NOMO-1 treated with dmso at 0.1 percent for 144 hours (cell line): ENCODE results near the gene NOTUM.
"Not testable (repeated sequence)": the region's sequence is repeated elsewhere in the genome, so short reads cannot be mapped to it uniquely, and the experiment has no call there.

ENCODE experiments used
- DNase-seq: peaks from one replicate; lab custom pipeline; 2025; ENCODE audit not compliant: unreplicated experiment; lab: John Stamatoyannopoulos, UW

Gene NOTUM

DNA sequence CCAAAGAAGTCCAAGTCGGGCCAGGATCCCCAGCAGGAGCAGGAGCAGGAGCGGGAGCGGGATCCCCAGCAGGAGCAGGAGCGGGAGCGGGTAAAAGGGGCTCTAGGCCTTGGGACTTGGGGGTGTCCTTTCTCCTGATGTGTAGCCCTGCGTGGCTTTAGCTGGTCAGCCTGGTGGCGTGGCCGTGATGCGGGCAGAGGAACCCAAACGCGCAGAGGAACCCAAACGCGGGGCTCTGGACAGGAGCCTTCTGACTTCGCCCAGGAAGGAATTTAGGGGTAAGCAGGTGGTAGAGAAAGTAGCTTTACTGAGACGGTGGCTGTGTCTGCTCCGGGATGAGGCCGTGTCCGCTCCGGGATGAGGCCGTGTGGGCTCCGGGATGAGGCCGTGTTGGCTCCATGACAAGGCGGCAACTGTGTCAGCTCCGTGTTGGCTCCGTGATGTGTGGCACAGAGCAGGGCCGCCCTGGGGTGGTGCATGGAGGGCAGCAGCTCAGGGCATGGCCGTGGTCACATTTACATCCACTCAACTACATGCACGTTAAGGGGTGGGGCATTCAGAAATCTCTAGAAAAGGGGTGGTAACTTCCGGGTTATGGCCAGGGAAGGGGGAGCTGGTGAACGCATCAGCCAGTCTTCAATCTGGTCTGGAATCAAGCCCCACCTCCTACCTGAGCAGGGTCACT, 35.9 kb upstream of the NOTUM start:
- no peak for DNase-seq

DNA sequence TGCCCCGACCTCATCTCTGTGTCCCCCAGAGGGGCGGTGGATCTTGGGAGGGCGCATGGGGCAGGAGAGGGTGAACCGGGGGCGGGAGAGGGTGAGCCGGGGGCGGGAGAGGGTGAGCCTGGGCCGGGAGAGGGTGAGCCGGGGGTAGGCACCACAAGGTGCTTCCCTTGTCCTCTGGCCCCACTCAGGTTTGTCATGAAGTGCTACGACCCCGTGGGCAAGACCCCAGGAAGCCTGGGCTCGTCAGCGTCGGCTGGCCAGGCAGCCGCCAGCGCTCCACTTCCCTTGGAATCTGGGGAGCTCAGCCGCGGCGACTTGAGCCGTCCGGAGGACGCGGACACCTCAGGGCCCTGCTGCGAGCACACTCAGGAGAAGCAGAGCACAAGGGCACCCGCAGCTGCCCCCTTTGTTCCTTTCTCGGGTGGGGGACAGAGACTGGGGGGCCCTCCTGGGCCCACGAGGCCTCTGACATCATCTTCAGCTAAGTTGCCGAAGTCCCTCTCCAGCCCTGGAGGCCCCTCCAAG, 35.3 kb upstream of the NOTUM start:
- DNase-seq: no peak

DNA sequence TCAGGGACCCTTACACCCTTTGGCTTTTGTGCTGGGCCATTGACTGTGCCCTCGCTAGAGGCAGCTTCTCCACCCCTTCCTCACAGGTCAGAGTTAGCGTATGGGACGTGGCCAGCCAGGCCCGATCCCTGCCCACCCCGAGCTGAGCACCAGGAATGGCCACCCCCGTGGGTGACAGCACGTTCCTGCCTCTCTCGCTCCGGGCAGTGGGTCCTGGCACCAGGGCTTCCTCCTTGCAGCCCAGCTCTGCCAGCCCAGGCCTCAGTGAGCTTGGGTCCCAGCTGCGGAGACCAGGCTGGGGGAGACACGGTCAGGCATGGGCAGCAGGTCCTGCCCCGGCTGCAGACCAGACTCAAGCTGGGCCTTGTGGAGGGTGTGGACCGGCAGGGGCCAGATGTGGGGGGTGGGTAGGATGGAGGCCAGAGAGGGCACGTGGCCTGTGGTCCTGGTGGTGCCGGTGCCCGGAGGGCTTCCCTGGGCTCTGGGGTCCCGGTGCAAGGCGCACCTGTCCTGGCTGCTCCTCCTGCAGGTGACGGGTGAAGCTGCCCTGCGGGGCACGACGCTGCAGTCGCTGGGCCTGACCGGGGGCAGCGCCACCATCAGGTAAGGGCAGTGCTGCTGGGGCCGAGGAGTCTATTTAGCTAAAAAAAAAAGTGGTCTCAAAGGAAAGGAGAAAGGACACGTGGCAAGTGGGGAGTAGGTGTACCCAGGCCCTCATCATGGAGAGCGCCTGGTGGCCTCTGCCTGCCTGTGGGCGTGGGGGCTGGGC, 34.7 kb upstream of the NOTUM start:
- no peak for DNase-seq

DNA sequence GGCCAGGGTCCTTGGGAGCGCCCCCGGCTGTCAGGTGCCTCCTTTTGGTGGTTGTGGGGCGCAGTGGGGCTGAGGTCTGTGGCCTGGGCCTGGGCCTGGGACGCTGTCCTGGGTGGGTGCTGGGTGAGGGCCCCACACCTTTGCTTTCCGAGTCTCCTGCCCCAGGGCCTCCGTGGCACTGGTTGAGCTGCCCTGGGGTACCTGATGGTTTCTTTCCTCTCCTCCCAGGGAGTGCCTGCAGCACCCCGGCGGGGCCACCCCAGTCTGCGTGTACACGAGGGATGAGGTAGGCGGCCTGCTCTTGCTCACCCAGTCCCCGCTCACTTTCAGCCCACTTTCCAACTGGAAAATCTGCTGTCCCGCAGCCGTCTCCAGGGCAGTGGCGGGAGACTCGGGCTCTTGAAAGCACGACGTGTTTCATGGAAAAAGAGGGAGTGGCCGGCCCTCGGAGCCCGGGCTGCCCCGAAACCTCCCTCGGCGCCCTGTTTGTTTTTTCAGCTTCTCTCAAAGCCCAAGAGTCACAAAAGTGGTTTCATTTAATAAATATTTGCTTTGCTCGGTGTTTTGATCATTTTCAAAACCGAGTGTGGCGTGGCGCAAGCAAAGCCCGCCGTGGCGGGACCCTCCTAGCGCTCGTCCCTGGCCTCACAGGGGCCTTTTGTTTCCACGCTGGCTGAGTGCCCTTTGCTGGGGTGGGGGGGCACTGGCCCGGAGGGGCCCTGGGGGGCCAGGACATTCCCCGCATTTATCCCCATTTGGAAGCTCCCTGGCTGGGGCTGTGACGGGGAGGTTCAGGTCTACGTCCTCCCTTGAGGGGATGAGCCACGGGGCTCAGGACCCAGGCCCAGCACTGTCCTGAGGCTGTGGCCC, 33.8 kb upstream of the NOTUM start:
- no peak for DNase-seq

DNA sequence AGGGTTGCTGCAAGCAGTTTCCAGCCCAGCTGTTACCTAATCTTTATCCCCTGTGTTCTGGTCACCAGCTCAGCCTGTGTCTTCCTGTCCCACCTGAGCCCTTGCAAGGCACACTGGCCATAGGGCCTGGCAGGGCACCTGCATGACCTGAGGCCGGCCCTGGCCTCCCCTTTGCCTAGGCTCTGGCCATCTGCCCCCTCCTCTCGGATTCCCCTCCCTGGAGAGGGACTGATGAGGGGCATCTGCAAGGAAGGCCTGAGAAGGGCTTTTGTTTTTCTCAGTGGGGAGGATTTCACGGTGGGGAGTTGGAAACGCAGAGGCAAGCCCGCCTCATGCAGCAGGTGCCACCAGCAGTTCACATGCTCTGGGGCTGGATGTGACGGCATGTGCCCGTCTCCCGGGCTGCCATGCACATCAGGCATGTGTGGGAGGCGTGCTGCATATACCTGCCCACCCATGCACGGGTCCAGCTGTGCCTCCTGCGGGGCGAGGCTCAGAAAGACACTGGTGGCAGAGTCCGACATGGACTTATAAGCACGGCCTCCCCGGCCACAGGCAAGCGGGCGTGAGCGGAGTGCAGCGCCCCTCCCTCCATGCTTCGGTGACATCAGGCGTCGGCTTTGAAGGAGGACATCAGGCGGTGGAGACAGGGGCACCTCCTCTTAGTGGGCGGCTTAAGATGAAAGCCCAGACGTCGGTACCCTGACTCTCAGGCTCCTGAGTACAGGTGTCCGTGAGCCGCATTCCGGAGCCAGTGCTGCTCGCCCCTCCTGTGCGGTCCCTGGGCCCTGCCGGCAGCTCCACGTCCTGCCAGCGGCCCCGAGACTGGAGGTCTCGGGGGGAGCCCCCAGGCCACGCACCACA, 33.0 kb upstream of the NOTUM start:
- no peak for DNase-seq

DNA sequence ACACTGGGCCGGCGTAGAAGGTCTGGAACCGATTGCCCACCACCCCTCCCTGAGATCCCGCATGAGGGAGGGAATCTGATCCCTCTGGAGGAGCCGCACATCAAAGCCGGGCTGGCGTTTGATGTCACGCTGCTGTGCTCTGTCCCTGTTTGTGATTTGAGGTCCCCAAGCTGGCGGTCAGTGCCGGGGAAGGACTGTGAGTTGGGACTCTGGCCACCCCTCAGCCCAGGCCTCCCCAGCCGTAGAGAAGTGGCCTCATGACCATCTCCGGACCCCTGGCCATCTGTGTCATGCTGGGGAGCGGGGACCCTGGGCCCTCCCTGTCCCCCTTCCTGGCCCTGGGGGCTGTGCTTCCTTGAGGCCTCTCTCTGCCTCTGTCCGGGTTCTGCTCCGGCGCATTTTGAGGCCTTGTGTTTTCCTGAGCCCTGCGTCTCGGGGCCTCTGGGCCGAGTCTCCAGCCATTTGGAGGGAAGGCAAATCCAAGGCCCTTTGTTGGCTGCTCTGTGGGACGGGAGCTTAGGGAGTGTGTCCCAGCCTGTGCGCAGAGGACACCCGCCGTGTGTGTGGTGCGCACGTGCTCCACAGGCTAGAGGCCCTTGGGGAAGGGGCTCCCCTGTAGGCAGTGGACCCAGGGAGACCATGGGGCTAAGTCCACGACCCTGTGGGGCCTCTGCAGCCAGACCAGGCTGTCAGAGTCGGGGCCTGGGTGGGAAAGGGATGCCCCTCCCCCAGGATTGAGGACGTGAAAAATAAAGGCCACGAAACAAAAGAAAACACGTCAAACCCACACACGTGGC, 31.5 kb upstream of the NOTUM start:
- no peak for DNase-seq

DNA sequence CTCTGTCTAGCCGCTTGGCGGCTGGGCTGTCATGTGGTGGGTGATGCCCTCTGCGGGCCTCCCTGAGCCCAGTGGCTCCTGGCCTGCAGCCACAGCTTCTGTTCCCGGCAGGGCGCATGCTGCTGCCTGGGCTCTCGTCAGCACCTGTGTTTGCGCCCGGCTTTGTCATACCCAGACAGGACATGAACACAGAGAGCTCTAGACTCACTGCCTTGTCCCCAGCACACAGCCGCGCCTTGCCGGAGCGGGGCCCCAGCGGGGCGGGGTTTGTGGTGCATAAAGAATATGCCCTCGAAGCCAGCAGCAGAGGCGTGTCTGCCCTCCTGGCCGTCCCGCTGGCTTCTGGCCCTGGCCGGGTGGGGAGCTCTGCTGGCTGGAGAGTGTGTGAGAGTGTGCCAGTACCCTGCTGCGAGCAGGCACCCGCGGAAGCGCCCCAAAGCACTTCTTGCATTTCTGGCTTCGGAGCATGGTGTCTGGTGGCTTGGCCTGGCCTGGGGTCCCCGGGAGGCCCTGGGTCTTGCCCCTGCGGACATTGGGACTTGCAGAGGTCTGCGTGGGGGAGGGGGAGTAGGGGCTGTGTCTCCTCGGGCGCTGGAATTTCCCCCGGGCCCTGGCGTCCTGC, 30.8 kb upstream of the NOTUM start:
- no peak for DNase-seq

DNA sequence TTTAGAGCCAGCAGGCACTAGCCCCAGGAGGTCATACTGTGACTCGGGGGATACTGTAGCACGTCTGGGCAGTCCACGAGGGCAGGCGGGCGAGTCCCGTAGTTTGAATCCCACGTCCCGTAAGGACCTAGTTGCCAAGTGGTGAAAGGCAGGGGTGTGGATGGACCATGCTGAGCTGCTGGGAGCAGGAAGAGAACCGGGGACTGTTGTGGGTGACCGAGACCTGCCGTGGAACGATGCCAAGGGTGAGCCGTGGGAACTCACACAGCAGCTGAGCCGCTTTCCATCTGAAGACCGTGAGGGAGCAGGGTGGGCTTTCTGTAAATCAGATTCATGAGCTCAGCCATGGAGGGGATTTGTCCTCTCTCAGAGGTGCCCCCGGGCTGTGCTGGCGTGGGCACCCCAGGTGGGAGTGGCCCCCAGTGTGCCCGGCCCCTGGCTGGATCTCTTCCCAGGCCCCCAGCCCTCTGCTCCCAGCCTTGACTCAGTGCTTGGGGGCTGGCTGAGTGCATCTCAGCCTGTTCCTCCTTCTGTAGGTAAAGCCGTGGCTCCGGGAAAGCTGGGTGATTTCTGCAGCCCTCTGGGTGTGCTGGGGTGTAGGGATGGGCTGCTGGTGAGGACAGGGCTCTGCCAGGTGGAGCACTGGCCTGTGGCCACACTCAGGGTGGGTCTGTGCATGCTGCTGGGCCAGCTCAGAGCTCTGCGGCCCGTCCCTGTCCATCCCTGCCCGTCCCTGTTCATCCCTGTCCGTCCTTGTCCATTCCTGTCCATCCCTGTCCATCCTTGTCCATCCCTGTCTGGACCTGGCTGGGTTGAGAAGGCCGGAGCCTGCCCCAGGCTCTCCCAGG, 30.1 kb upstream of the NOTUM start:
- no peak for DNase-seq

DNA sequence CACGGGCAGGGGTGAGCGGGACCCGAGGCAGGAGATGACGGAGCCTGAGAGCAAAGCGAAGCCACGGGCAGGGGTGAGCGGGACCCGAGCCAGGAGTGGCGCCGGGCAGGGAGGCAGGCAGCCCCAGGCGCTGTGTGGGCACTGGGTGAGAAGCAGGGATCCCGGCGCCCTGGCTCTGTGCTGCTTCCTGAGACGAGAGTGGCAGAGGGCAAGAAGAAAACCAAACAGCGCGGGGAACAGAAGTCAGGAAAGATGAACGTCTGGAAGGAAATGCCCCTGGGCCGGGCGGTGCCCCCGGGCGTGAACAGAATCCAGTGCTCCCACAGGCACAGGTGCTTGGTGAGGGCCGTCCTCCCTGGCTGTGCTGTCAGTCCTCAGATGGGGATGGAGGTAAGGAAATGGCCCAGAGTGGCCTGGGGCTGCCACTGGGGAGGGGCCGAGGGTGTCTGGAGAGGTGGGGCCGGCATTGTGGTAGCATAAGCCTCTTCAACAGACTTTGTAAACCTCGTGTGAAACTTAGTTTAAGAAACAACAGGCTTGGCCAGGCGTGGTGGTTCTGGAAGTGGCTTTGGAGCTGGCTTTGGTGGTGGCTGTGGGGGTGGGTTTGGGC, 26.3 kb upstream of the NOTUM start:
- no peak for DNase-seq

DNA sequence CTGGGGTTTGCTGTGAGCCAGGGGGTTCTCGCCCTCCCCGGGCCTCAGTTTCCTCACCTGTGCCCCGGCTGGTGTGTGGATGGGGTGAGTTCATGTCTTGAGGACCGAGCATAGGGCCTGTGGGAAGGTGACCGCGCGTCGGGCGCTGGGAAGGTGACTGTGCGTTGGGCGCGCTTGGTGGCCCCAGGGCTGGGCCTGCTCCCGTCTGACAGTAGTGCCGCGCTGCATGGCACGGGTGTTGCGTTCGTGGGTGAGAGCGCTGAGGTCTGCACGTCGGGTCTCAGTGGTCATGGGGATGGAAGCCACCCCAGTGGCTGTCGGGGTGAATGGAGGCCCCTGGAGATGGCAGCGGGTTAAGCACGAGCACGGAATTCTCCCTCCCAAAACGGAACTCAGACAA, 25.6 kb upstream of the NOTUM start:
- DNase-seq: no peak

DNA sequence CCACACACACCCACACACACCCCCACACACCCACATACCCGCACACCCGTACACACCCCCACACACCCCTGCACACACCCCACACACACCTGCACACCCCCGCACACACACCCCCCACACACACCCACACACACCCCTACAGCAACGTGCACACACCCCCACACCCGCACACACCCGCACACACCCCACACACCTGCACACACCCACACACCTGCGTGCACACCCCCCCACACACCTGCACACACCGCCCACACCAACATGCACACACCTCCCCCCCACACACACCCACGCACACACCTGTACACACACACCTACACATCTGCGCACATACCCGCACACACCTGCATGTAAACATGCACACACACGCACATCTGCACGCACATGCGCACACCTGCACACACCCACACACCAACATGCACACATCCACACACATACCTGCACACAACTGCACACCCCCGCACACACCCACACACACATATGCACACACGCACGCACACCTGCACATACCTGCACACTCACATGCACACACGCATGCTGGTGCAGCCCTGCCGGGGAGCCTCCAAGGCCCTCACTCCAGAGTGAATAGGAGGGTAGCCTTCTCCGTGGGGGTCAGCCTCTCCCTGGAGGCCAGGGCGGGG, 23.9 kb upstream of the NOTUM start:
- DNase-seq: no peak

DNA sequence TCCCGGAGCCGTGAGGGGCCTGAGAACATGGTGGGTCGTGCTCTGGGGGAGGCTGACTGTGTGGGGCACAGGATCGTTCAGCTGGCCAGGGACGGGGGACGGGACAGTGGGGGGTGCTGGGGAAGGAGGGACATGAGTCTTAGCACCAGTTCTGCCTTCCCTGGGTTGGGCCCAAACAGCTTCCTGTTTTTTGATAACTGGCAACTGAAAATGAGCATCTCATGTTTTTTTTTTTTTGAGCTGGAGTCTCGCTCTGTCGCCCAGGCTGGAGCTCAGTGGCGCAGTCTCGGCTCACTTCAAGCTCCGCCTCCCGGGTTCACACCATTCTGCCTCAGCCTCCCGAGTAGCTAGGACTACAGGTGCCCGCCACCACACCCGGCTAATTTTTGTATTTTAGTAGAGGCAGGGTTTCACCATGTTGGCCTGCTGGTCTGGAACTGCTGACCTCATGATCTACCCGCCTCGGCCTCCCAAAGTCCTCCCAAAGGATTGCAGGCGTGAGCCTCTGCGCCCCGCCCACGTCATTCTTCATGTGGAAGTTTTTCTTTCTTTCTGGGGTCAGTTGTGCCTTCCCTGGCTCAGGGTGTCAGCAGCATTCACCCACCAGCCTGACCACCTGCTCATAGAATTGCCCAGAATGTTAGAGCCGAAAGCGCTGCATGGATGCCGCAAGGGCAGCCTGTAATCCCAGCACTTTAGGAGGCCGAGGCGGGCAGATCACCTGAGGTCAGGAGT, 22.8 kb upstream of the NOTUM start:
- DNase-seq: no peak

DNA sequence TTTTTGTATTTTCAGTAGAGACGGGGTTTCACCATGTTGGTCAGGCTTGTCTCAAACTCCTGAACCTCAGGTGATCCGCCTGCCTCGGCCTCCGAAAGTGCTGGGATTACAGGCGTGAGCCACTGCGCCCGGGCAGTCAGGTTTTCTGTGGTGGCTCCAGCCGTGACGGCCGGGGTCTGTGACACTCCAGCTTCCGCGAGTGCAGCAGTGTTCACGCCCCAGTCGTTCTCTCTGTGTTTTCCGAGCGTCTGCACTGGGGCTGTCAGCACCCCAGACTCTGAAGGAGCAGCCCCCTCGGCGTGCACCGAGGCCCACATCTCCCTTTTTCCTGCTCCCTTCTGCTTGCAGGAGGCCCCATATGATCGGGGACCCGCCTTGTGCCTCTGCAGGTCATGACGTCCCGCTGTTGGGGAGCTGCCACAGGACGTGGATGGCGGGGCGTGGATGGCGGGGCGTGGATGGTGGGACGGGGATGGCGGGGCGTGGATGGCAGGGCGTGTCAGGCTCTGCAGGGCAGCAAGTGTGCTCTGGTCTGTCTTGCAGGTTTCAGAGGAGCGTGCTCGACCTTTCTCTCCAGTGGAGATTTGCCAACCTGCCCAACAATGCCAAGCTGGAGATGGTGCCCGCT, 22.1 kb upstream of the NOTUM start:
- no peak for DNase-seq

DNA sequence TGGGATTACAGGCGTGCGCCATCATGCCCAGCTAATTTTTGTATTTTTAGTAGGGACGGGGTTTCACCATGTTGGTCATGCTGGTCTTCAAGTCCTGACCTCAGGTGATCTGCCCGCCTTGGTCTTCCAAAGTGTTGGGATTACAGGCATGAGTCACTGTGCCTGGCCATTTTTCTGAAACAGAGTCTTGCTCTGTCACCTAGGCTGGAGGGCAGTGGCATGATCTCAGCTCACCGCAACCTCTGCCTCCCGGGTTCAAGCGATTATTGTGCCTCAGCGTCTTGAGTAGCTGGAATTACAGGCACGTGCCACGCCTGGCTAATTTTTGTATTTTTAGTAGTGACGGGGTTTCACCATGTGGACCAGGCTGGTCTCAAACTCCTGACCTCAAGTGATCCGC, 20.5 kb upstream of the NOTUM start:
- DNase-seq: not testable (repeated sequence)

DNA sequence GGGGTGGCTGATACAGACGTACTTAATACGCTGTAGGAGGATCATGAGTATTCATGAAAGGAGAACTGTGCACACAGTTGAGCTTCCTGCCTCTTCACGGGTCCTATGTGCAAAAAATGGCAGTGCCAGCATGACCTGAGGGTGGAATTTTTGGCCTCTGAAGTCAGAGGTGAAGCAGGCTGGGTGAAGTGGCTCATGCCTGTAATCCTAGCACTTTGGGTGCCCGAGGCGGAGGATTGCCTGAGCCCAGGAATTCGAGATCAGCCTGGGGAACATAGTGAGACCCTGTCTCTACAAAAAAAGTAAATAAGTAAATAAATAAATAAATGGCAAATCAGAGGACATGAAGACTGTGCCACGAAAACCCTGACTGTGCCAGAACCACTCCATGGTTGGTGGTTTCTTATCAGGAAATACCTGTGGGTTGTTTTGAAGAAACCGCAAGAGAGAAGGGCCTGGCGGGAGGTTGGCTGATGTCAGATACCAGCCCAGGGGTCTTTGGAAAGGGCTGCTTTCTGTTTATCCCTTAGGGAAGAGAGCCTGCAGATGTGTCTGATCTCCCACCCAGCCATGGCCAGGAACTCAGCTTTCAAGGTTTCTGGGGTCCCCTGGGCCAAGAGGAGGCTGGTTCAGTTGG, 19.8 kb upstream of the NOTUM start:
- no peak for DNase-seq

DNA sequence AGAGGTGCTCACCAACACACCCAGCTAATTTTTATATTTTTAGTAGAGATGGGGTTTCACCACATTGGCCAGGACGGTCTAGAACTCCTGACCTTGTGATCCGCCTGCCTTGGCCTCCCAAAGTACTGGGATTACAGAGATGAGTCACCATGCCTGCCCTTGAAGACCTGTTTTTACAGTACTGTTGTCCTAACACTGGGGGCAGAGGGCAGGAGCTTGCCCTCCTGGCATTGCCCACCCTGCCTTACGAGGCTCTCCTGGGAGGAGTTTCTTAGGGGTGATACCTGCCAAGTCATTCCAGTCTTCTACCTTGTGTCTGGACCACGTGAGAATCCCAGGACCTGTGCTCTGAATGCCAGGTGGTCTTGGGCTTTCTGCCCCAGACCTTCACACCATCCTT, 19.1 kb upstream of the NOTUM start:
- no peak for DNase-seq
